Eye (tissue), 1 donor: Measurements from ENCODE around the gene MAST4.

Experiments used
- DNase-seq: peaks from one replicate; pipeline ENCODE4 v3.0.0-alpha.2; 2015

Gene MAST4

GRCh38 chr5:67052034-67052433, 455.8 kb downstream of the MAST4 start:
- DNase-seq = no peak

GRCh38 chr5:67053229-67053628, 457.0 kb downstream of the MAST4 start:
- no peak for DNase-seq

GRCh38 chr5:67058998-67059743, 463.0 kb downstream of the MAST4 start:
- no peak for DNase-seq

DNA sequence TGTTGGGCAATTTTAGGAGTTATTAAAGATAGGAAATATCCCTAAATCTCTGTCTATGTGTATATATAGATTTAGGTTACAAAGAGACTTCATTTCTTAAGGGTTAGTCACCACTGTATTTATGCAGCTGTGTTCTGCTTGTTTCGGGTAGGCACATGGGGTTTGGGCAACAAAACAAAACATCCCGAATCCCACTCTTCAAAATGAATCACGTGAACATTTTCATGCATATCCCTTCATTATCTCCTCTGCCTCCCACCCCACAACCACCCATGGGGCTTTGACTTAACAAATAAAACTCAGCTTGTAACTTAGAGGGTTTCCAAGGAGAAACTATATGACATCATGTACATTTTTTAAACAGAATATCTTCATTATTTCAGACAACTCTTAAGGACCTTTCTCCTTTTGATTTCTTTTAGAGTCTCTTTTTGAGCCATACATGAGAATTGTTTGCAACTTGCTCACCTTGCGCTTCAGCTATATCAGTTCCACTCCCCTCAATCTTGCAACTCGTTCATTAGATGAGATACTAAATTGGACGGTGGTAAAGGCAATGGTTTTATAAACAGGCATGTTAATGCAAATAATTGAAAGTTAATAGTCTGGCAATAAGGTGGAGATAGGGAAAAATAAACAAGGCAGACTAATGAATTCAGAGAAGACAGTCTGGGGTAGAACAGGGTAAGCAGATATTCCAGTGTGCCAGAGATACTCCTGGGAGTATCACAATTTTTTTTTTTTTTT, 463.7 kb downstream of the MAST4 start:
- DNase-seq = no peak

DNA sequence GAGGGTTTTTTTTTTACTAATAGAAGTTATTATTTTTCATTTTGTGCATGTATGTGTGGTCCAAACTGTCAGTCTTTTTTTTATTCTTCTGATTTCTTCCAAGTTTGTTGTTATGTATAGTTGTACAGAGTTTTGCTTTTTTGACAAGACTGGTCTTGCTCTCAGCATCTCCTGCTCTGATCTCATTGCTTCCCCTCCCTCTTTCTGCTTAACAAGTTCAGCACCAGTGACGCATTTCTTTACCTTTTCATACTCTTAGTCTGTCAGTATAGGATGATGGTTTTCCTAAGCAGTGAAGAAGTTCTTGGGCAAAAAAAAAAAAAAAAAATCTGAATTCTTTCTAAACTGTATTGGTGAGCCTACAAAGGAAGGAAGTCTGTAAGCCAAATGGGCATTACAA, 465.3 kb downstream of the MAST4 start:
- DNase-seq = no peak

DNA sequence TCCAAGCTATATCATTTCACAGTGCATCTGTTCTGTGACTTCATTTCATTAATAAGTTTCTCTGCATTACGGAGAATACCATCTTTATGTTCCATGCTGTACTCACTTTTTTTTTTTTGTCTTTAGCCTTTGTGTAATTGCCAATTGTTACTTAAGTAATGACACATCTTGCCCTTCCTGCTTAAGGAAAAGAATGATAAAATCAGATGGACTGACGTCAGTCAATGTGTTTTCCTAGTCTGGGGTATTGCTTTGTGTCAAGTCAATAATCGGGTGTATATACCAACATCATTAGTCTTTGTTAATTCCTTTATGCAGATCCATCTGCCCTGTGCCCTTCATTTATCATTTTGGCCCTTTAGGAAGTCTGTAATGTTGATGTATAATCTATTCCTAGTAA, 466.9 kb downstream of the MAST4 start:
- no peak for DNase-seq

- no peak for DNase-seq
Observed at GRCh38 chr5:67063791-67064190, 467.6 kb downstream of the MAST4 start.

DNA sequence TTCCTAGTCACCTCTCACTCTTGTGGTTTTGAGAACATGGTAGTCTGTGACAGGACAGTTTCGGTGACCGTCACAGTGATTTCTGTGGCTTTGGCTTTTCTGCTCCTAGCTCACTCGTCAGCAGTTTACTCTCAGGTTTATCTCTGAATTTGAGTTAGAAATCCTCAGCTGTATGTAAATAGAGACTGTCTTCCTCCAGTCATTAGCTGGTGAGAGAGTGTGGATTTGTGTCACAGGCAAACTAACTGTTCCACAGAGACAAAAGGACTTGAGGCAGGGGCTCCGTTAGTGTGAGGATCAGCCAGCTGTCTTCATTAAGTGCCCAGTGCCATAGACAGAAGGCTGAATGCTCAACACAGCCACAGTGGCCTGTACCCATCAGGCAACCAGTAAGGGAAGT, 469.0 kb downstream of the MAST4 start:
- peak; percentile 72 for DNase-seq

- no peak for DNase-seq
Observed at GRCh38 chr5:67065696-67066095, 469.5 kb downstream of the MAST4 start.

- DNase-seq = no peak
Observed at GRCh38 chr5:67066815-67067214, 470.6 kb downstream of the MAST4 start.

DNA sequence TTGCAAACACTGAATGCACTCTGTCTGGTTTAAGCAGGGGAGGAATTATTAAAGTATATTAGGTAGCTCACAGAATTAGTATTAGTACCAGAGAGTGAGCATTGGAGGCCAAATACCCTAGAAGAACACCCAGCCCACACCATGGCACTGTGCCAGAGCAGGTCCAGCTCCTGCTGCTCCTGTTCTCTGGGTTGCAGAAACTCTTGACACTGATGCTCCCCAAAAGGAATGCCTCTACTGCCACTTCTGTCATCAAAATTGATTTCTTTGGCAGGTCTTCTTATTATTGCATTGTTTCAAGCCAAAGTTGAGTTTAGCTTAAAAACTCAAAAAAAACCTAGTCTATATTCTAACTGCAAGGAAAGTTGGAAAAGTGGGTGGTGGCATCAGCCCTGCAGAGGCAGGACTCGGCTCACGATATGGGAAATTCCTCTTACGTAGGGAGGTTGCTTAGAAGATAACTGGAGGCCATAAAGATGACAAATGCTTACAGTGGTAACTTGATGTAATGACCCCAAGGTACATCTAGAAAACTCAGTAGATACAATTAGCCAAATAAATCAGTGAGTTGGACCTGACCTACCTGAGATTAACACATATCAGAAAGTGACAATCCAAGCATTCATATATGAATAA, 477.0 kb downstream of the MAST4 start:
- no peak for DNase-seq

- no peak for DNase-seq
Observed at GRCh38 chr5:67077296-67077695, 481.1 kb downstream of the MAST4 start.

DNA sequence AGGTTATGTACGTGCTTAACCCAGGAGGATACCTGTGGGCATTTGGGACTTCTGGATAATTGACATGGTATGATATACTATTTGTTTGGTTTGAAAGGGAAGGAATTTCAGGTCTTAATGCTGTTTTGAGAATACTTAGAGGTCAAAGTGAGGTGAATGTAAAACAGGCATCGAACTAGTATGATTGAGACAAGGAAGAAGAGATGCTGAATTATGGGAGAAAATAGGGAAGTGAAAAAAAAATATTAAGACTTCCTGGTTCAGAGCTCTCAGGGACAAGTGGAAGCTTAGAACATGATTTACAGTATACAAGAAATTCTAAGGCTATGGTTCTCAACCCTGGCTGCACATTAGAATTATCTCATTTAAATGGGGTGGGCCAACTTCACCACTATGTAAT, 485.1 kb downstream of the MAST4 start:
- DNase-seq = no peak

DNA sequence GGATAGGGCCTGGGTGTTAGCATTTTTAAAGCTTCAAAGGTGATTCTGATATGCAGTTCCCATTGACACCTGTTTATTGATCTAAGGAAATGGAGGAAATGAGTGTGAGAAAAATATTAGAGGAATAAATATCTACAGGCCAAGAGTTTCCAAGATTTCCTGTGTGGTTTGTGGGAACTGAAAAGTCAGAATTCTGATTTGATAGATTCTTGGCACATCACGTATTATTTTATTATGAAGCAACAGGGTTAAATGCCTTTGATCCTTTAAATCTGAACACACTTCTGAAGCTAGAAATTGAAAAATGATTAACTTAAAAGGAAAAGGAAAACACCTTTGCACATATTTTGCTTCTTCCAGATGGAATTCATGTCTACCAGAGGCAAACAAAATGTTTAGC, 486.7 kb downstream of the MAST4 start:
- DNase-seq = no peak

DNA sequence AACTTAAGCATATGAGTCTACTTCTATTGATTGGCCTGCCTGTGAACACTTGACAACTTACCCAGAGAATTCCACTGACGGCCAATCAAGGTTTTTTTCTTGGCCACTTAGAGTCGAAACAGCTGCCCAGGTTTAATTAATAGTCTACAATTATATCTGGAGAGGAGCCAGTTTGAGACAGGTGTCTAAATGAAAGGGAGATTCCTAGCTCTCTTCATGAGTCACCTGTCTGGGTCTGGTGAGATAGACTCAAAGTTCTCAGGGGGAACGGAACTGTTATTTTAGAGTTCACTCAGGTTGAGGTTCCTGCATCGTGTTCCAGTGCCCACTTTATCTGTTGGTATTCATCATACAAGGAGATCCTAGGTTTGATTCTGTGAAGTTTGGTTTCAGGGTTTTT, 489.4 kb downstream of the MAST4 start:
- DNase-seq = no peak

DNA sequence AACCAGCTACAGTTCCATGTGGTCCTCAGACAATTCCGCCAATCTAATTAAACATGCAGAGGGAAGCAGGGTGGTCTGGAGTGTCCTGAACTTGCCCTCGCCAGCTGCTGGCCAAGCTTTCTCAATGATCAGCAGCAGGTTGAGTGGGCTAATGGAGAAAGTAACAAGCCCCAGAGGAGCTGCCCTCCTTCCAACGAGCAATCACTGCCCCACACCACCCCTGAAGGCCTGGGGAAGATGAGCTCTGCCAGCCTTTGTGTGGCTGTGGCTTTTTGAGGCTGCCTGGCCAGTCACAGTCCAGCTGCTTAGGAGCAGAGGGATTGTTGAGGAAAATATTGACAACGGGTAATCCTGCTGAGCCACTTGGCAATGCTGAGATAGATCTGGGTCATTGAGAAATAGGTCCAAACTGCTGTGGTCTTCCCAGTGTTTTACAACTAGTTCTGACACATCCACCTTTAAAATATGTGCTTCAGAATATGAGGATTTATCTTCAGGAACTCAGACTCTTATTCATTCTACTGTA, 493.1 kb downstream of the MAST4 start:
- peak; percentile 91 for DNase-seq

- no peak for DNase-seq
Observed at GRCh38 chr5:67090040-67090439, 493.8 kb downstream of the MAST4 start.

GRCh38 chr5:67090593-67090992, 494.4 kb downstream of the MAST4 start:
- DNase-seq = no peak

DNA sequence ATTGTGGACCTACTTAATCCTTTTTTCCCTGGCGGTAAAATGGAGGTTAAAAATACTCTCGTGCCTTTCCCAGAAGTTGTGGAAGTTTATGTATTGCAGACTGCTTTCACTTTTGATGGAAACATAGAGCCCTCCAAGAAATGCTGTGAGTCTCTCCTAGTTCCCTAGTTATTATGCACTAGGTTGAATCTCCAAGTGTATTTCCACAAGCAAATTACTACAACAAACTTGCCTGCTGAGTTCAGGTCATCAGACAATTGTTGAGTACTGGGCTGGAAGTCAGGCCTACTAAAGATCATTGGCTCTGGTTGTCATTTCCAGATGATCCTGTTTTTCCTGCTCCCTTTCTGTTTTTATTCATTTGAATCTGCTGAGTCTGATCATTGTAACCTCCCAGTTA, 496.3 kb downstream of the MAST4 start:
- no peak for DNase-seq

- DNase-seq = no peak
Observed at GRCh38 chr5:67093279-67093678, 497.1 kb downstream of the MAST4 start.

DNA sequence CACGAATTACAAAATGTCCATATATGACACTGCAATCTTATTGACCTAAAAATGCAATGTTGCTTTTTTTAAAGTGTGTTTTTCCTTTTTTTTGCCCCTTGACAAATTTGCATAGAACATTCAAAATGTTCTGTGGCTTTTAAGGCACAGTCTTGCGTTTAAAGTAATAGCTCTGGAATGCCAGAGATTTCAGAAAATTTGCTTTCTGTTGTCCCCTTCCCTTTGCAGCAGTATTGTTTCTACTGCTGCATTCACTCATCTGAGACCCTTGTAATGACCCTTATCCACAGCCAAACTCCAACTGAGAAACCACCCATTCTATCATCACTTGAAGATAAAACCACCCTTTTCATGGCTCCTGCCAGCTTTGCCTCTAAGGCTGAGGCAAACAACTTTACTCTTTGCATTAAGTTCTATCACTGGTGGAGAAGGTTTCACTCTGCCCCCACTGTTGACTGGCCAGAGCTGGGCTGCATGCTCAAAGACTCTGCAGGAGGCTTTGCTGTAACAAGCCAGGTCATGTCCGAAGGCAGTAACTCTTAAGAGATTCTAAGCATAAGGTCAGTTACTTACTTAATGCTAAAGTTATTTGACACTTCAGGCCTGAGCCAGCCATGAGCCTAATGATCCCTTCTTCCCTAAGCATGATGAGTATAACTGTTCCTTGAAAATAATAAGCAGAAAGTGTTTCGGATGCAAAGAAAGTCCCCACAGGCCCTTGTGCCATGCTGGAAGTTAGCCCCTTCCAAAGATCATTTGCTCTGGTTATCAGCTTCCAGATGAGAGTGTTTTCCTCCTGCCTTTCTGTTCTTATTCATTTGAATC, 498.5 kb downstream of the MAST4 start:
- DNase-seq = peak; percentile 53

- DNase-seq = peak; percentile 60
Observed at GRCh38 chr5:67095346-67096171, 499.4 kb downstream of the MAST4 start.
